H1 (cell line): ENCODE results near the gene KCP. TPM values are rescaled to one million over a fixed set of nuclear protein-coding genes. Genes with fewer than 3 reads are reported as not detected.

Source experiments
- JUN ChIP-seq: IDR thresholded peaks from 2 replicates; pipeline ENCODE4 v1.6.1; 2011; ENCODE audit warnings: low read depth, mild to moderate bottlenecking, improper control_type of control experiment, low read length
- SIN3A ChIP-seq, 2 experiments: IDR thresholded peaks in 1 of 2; conservative IDR thresholded peaks in 1 of 2; 2 replicates each; pipeline ENCODE4 v1.6.1; 2011 to 2012; ENCODE audit warnings: low read length in 2 of 2, improper control_type of control experiment in 1 of 2, low read depth in 1 of 2, mild to moderate bottlenecking in 1 of 2
- USF2 ChIP-seq: IDR thresholded peaks from 2 replicates; pipeline ENCODE4 v1.6.1; 2011; ENCODE audit warnings: low read length, improper control_type of control experiment
- polyA plus RNA-seq, 7 experiments: library from polyadenylated mRNA; depleted of rRNA in 3 of 7; stranded (reverse) in 5 of 7; unstranded in 2 of 7; fragments of >200 nt in 5 of 7; fragments of 200-250 nt in 2 of 7; gene quantifications; 1 replicate in 5 of 7; 2 replicates in 1 of 7; 4 replicates in 1 of 7; pipeline versions ENCODE4 v1.2.1 to v1.2.3, GENCODE V29; 2011 to 2013; ENCODE audit warnings: missing spikeins in 2 of 7, mixed read lengths in 2 of 7
- total RNA-seq: library from RNA; stranded (reverse); fragmentation: NEBNext Ultra II Directional; extraction: Animal tissue kit (Norgen Biotek cat#: 25700); gene quantifications from 2 replicates; pipeline ENCODE4 v1.2.1, GENCODE V29; 2021

KCP gene
- total and polyA plus RNA-seq, 2 of the 8 experiments (the other 6 are each of a cell fraction or from before 2014, with no cell fraction given), result 1.3 to 2.0 TPM

GRCh38 chr7:128853799-128854198, 56.7 kb downstream of the KCP start (continued):
- TF ChIP-seq SIN3A (conservative IDR thresholded peaks at IDR 0.05 in 1 of 2, IDR thresholded peaks at IDR 0.05 in 1 of 2; ENCODE audit: low read depth in 1 of 2, low read length in 2 of 2), result no peak
- no peak for TF ChIP-seq JUN
- no peak for TF ChIP-seq USF2
